HG03095 (cell line): ENCODE results near the gene GSN.

Source experiments
- ATAC-seq: cut with Tn5 transposase; IDR thresholded peaks from one replicate; pipeline ENCODE4 v1.9.1; 2021; ENCODE audit warnings: moderate library complexity; ENCODE audit not compliant: unreplicated experiment

The GSN gene

GRCh38 chr9:121348221-121348620 is 80.3 kb downstream of the GSN start:
- no peak for ATAC-seq

GRCh38 chr9:121349009-121349408 is 81.0 kb downstream of the GSN start:
- ATAC-seq, result no peak

DNA sequence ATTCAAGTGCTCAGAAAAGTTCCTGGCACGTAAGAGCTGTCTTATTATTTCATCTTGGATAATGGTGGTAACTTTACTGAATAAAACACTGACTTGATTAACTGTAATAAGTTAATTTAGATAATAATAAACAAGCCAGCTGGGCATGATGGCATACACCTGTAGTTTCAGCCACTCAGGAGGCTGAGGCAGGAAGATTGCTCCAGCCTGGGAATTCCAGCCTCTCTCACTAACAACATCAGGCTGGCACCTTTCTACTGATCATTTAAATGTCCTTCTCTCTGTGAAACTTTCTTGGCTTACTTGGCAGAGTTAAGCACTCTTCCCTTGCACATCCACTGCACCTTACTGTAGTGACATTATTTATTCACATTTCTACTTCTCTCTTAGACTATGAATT is 82.1 kb downstream of the GSN start:
- ATAC-seq, result no peak

- no peak for ATAC-seq
Observed at GRCh38 chr9:121350993-121351561, 83.1 kb downstream of the GSN start.

GRCh38 chr9:121353241-121354061 is 85.5 kb downstream of the GSN start:
- ATAC-seq, result peak; percentile 80

- ATAC-seq, result peak; percentile 7
Observed at GRCh38 chr9:121354141-121354540, 86.2 kb downstream of the GSN start.

GRCh38 chr9:121354762-121355161 is 86.8 kb downstream of the GSN start:
- no peak for ATAC-seq

GRCh38 chr9:121357011-121357410 is 89.0 kb downstream of the GSN start:
- ATAC-seq, result no peak

DNA sequence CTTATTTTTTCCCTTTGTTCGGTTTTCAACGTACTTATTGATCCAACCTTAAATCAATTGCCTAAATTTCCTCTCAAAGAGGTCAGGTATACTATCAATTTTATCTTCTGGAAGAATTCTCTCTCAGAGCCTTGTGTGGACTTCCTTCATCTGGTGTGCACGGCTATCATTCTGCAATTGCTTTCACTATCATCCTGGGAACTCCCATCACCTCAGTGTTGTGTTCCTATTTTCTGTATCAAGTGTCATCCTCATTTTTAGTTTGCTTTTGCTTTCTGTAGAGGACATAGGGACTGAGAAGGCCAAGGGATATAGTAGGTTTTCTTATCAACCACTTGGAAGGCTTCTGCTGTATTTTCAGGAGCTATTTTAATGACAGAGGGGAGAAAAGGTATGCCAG is 90.8 kb downstream of the GSN start:
- ATAC-seq, result no peak

DNA sequence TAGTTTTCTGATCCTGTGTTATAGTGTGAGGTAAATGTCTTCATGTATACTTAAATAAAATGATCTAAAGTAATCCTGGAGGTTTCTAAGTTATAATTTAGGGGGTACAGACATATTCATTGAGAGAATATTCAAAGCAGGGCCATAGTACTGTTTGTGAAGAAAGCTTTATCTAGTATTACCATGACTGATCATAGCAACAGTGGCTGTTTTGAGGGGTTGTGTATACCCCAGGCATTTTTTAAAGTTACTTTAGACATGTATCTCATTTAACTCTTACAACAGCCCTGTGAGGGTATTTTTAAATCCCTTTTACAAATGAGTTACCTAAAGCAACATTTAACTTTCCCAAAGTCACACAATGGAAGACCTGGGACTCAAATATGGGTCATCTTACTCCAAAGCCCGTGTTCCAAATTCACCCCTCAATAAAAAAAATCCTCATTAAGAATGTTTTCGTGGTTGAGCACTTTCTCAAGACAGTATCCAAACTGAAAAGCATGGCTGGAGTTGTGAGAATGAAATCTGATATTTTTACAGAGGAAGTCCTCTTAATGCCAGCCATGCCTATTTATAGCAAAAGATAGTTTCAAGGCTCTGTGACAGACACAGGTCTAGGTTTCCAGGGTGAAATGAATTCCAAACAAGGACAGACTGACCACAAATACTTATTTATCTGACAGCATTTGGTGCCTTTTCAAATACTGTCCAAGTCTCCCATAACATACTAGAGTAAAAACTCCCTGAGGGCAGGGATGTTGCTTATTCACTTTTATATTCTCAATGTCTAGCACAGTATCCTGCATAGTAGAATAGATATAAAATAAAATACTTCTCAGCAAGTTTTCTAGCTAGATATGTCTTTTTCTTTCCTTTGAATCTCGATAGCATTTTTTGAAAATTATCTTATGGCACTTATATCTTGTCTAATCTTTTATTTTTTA is 91.7 kb downstream of the GSN start:
- ATAC-seq, result no peak

GRCh38 chr9:121360601-121361374 is 92.8 kb downstream of the GSN start:
- ATAC-seq, result no peak

- no peak for ATAC-seq
Observed at GRCh38 chr9:121362813-121363621, 95.1 kb downstream of the GSN start.

DNA sequence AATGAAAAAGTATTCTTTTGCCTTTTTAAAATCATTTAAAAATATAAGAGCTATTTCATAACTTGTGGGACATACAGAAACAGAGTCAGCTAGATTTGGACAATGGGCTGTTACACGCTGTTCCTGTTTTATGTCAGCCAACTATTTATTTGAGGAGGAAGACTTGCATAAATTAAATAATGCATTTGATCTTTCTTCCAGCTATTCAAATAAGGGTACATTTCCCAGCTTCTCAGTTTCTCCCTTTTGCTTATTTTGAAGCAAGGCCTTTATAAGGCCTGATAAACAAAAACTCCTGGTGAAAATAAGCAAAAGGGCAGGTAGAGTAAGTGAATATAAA is 95.6 kb downstream of the GSN start:
- ATAC-seq, result no peak

- no peak for ATAC-seq
Observed at GRCh38 chr9:121364077-121364476, 96.1 kb downstream of the GSN start.

DNA sequence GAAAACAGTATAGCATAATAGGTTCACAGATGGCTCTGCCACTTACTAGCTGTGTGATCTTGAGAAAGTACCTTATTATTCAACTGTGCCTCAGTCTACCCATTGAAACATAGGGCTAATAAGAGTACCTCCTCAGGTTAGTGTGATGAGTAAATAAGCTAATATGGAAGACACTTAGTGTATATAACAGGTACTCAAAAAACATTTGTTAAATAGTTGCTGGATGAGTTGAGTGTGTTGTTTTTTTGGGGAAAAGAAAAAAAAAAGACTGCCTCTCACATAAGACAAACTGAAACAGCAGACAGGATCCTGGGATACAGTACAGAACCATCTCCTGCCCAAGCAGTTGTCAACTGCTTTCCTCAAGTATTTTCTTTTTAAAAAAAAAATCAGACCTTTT is 96.9 kb downstream of the GSN start:
- ATAC-seq, result no peak

DNA sequence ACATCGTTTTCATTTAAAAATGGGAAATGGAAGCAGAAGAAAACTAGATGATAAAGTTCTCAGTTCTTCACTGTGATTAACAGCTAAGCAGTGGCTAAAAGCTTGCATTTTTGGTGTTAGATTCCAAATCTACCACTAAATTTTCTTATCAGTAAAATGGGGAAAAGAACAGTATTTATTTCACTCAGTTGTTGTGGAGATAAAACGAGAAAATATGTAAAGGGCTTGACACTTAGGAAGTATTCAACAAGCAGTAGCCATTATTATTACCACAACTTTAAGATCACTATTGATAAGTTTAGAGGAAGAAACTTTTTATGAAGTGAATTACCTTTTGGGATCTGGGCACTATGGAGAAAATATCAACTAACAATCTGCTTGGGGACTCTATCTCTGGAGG is 97.6 kb downstream of the GSN start:
- ATAC-seq, result no peak

- ATAC-seq, result no peak
Observed at GRCh38 chr9:121366611-121367192, 98.7 kb downstream of the GSN start.

DNA sequence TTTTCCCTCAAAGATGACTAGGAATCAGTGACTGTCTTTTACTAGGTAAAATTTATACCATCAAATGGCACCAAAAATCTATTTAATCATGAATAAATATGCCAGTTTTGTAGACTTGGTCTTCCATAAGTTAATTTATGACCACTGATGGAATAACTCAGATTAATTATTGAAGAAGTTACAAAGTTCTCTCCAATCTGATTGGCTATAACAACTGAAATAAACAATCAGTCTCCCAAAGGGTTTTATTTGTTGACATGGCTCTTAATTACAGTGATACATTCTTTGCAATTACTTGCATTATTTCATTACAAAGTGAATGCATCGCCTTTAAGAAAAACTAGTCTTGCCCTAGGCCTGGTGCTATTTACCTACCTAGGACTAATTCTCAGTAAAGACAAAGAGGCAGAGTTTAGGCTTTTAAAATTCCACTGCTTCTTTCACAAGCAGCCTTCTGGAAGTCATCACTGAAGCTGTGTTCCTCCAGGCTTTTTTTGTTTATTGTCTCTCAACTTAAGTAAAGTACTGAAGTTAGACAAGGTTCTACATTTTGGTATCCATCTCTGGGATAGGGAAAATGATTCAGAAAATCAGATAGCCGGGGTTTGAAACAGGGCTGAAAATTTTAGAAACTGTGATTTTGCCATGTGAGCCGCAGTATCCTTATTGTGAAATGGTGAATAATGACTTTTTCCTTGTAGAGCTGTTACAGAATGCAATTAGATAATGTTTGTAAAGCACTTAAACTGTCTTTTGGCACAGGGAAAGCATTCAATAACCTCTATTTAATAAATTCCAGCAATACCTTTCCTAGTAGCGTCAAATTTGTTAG is 99.6 kb downstream of the GSN start:
- no peak for ATAC-seq

GRCh38 chr9:121368138-121368522 is 100.2 kb downstream of the GSN start:
- no peak for ATAC-seq
